ENCODE results near the gene HEXB. TPM values are rescaled to one million over a fixed set of nuclear protein-coding genes. Genes with fewer than 3 reads are reported as not detected.

The HEXB gene
- total and polyA plus RNA-seq, 4 donors = 88.9 to 170 (median 153) TPM

DNA sequence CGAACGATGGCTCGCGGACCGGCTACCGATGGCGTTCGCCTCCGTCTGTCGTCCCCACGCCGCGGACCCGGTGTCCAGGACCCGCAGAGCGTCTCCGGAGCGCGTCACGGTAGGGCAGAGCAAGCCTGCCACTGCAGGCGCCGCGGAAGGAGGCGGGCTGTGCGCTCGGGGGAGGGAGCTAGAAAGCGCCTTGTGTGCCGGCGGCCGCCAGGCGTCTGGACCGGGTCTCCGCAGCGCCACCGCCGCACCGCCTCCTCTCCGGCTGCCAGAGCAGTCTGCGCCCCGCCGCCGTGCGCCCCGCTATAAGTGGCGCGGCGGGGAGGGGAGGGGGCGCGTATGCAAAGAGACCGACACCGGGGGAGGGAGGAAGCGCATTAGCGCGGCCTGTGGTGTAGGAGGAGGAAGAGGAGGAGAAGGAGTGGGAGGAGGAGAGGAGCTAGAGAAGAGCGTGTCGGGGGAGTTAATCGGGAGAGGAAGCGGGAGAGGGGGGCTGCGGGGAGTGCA is 44.5 kb upstream of the HEXB start, which contains the start of gene ENC1:
TSS of gene ENC1 (minus strand) at position 279 of the 504 bp plus-strand sequence. CDS start 4,243 bp downstream, outside the sequence.
- Histone ChIP-seq H3K4me3 (peak within 1 kb of the TSS; percentile 82), H3K9ac (ENCODE audit: insufficient read depth in 1 of 2, low read length in 2 of 2) (peak within 1 kb of the TSS; percentile 57 to 85), H3K27me3 (ENCODE audit: control insufficient read depth in 3 of 3, insufficient read depth in 3 of 3, low read length in 2 of 3) (no peaks in the 10 kb centered on the region), H3K4me1 (ENCODE audit: control insufficient read depth in 5 of 5, insufficient read depth in 5 of 5, low read length in 5 of 5) (peaks cover 0 to 47% (median 20%) of the 10 kb centered on the region in 5 donors), H3K27ac (ENCODE audit: low read depth in 1 of 2, low read length in 1 of 2) (peak within 1 kb of the TSS; percentile 73 to 96), H3K36me3 (ENCODE audit: control insufficient read depth in 4 of 4, insufficient read depth in 4 of 4, low read length in 4 of 4) (peaks cover 0 to 13% (median 4%) of the 10 kb centered on the region in 4 donors), H3K9me3 (ENCODE audit: control insufficient read depth in 4 of 4, insufficient read depth in 3 of 4, low read length in 3 of 4) (no peaks in the 10 kb centered on the region)
- 0 to 1% methylated on average over 55 to 59 of the region's 59 CpGs for WGBS, 2 donors
- TF ChIP-seq, protein P1, sequence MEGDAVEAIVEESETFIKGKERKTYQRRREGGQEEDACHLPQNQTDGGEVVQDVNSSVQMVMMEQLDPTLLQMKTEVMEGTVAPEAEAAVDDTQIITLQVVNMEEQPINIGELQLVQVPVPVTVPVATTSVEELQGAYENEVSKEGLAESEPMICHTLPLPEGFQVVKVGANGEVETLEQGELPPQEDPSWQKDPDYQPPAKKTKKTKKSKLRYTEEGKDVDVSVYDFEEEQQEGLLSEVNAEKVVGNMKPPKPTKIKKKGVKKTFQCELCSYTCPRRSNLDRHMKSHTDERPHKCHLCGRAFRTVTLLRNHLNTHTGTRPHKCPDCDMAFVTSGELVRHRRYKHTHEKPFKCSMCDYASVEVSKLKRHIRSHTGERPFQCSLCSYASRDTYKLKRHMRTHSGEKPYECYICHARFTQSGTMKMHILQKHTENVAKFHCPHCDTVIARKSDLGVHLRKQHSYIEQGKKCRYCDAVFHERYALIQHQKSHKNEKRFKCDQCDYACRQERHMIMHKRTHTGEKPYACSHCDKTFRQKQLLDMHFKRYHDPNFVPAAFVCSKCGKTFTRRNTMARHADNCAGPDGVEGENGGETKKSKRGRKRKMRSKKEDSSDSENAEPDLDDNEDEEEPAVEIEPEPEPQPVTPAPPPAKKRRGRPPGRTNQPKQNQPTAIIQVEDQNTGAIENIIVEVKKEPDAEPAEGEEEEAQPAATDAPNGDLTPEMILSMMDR (IDR thresholded peaks at IDR 0.05; ENCODE audit: control extremely low read depth, extremely low read depth) = peak; percentile 18
- peak; percentile 85 for ATAC-seq (ENCODE audit: insufficient read depth, low FRiP score)
- DNase-seq = peak; percentile 96 to 99 (median 98)

DNA sequence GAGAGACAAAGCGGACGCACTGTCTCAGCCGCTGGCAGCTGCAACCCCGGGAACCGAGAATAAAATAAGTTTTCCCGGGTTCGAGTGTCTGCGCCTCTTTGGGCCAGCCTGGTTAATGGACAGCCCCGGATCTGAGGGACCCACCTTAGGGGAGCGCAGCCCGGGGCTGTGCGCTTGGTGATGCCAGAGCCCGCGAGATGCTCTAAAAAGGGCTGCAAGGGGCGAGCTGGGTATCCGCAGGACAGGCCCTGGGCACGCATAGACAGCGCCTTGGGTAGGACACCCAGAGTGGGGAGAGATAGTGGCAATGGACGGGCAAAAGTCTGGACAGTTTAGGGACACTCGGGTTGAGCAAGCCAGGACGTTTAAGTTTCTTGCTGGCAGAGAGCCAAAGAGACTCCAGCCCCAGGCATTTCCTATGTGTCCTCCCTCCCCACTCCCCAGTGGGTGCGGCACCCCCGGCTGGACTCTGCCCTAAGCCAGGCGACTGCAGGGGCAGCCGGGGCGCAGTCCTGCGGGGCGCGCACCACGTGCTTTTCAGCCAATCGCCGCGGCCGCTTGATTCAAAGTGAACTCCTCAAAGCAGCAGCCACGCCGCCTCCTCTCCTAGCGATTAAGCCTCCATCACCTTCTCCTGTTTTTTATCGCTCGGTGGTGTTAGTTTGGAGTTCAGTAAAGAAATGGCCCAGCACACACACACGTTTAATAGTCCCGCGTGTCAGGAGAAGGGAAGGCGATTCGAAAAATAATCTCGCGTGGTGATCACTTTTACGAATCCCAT is 43.9 kb upstream of the HEXB start:
- WGBS, 2 donors = 0% methylated on average over 46 to 47 of the region's 47 CpGs
- H3K9ac ChIP-seq (ENCODE audit: insufficient read depth in 1 of 2, low read length in 2 of 2) = peak overlapping the region in 1 of 2 donors; percentile 50
- H3K9me3 ChIP-seq (ENCODE audit: control insufficient read depth in 4 of 4, insufficient read depth in 3 of 4, low read length in 3 of 4) = no peaks in the 10 kb centered on the region
- peaks cover 0 to 7% (median 0%) of the 10 kb centered on the region in 4 donors for H3K36me3 ChIP-seq (ENCODE audit: control insufficient read depth in 4 of 4, insufficient read depth in 4 of 4, low read length in 4 of 4)
- ATAC-seq (ENCODE audit: insufficient read depth, low FRiP score) (peak; percentile 41), DNase-seq (peak; percentile 89 to 91 (median 89))
- H3K27ac ChIP-seq (ENCODE audit: low read depth in 1 of 2, low read length in 1 of 2) = peak overlapping the region; percentile 73 to 96
- H3K4me3 ChIP-seq = peak overlapping the region; percentile 82
- TF ChIP-seq, protein P1 (IDR thresholded peaks at IDR 0.05; ENCODE audit: control extremely low read depth, extremely low read depth) = no peak
- H3K4me1 ChIP-seq (ENCODE audit: control insufficient read depth in 5 of 5, insufficient read depth in 5 of 5, low read length in 5 of 5) = peaks cover 0 to 47% (median 16%) of the 10 kb centered on the region in 5 donors
- H3K27me3 ChIP-seq (ENCODE audit: control insufficient read depth in 3 of 3, insufficient read depth in 3 of 3, low read length in 2 of 3) = no peaks in the 10 kb centered on the region

GRCh38 chr5:74641735-74642542 is 43.1 kb upstream of the HEXB start:
- H3K9ac ChIP-seq (ENCODE audit: insufficient read depth in 1 of 2, low read length in 2 of 2) = peak overlapping the region in 1 of 2 donors; percentile 50
- ATAC-seq (ENCODE audit: insufficient read depth, low FRiP score) (peak; percentile 4), DNase-seq (peak; percentile 70 to 94 (median 93))
- peaks cover 0 to 7% (median 0%) of the 10 kb centered on the region in 4 donors for H3K36me3 ChIP-seq (ENCODE audit: control insufficient read depth in 4 of 4, insufficient read depth in 4 of 4, low read length in 4 of 4)
- no peak overlapping the region for H3K4me3 ChIP-seq
- peak overlapping the region in 1 of 2 donors; percentile 96 for H3K27ac ChIP-seq (ENCODE audit: low read depth in 1 of 2, low read length in 1 of 2)
- TF ChIP-seq, protein P1 (IDR thresholded peaks at IDR 0.05; ENCODE audit: control extremely low read depth, extremely low read depth) = peak; percentile 61
- H3K27me3 ChIP-seq (ENCODE audit: control insufficient read depth in 3 of 3, insufficient read depth in 3 of 3, low read length in 2 of 3) = no peaks in the 10 kb centered on the region
- H3K9me3 ChIP-seq (ENCODE audit: control insufficient read depth in 4 of 4, insufficient read depth in 3 of 4, low read length in 3 of 4) = no peaks in the 10 kb centered on the region
- H3K4me1 ChIP-seq (ENCODE audit: control insufficient read depth in 5 of 5, insufficient read depth in 5 of 5, low read length in 5 of 5) = peaks cover 0 to 44% (median 15%) of the 10 kb centered on the region in 5 donors
- 4 to 5% methylated on average over 28 of the region's 28 CpGs for WGBS, 2 donors

All from lung (tissue), 12 donors.